CD14-positive monocyte (primary cell): ENCODE results near the gene DAB2. TPM values are rescaled to one million over a fixed set of nuclear protein-coding genes. Genes with fewer than 3 reads are reported as not detected.

Experiments used
- DNase-seq, 3 donors: peaks; one replicate each; pipeline ENCODE4 v3.0.0-alpha.2; 2011 to 2022
- H2AFZ ChIP-seq: 2 replicates; pipeline ENCODE4 v1.6.0; 2012; ENCODE audit warnings: mild to moderate bottlenecking, low read depth, low read length, inconsistent platforms; ENCODE audit not compliant: insufficient read depth, poor library complexity, severe bottlenecking
- H3K27ac ChIP-seq, 2 donors: 1 replicate in 1 of 2; 2 replicates in 1 of 2; pipeline ENCODE4 v1.5.1; 2012 to 2013; ENCODE audit warnings: low read length in 2 of 2, control low read depth in 1 of 2, inconsistent platforms in 1 of 2, low read depth in 1 of 2, mild to moderate bottlenecking in 1 of 2
- H3K27me3 ChIP-seq, 2 donors: one replicate each; pipeline versions ENCODE4 v1.6.0 to v1.6.1; 2011 to 2013; ENCODE audit warnings: low read length in 2 of 2; ENCODE audit not compliant: control insufficient read depth in 2 of 2, insufficient read depth in 2 of 2
- H3K36me3 ChIP-seq, 2 donors: replicated peaks in 1 of 2; 1 replicate in 1 of 2; 2 replicates in 1 of 2; pipeline versions ENCODE4 v1.5.1 to v1.6.1; 2012 to 2013; ENCODE audit warnings: low read length in 2 of 2, control low read depth in 1 of 2, inconsistent platforms in 1 of 2, mild to moderate bottlenecking in 1 of 2; ENCODE audit not compliant: insufficient read depth in 2 of 2, control insufficient read depth in 1 of 2
- H3K4me1 ChIP-seq, 2 donors: 1 replicate in 1 of 2; 2 replicates in 1 of 2; pipeline versions ENCODE4 v1.5.1 to v1.6.1; 2012 to 2013; ENCODE audit warnings: low read length in 2 of 2, control low read depth in 1 of 2, inconsistent platforms in 1 of 2, mild to moderate bottlenecking in 1 of 2, moderate library complexity in 1 of 2; ENCODE audit not compliant: insufficient read depth in 2 of 2, control insufficient read depth in 1 of 2
- H3K4me2 ChIP-seq: replicated peaks from 2 replicates; pipeline ENCODE3; 2012; ENCODE audit warnings: low read length, moderate library complexity, mild to moderate bottlenecking; ENCODE audit not compliant: poor library complexity, severe bottlenecking; ENCODE audit errors: extremely low read depth
- H3K4me3 ChIP-seq, 3 experiments: fragments of 200-600 bp in 1 of 3; sonication (generic) in 1 of 3; replicated peaks in 1 of 3; 1 replicate in 2 of 3; 2 replicates in 1 of 3; pipeline ENCODE4 v1.5.1; 2011 to 2013; ENCODE audit warnings: low read length in 3 of 3, mild to moderate bottlenecking in 3 of 3, control low read depth in 2 of 3, low read depth in 2 of 3, inconsistent platforms in 1 of 3, moderate library complexity in 1 of 3
- H3K79me2 ChIP-seq: 2 replicates; pipeline ENCODE4 v1.6.0; 2012; ENCODE audit warnings: mild to moderate bottlenecking, control low read depth, inconsistent platforms, low read length, moderate library complexity; ENCODE audit not compliant: insufficient read depth
- H3K9ac ChIP-seq: 2 replicates; pipeline ENCODE4 v1.6.0; 2017; ENCODE audit warnings: low read length, mild to moderate bottlenecking; ENCODE audit not compliant: insufficient read depth, poor library complexity, severe bottlenecking
- H3K9me3 ChIP-seq, 2 donors: replicated peaks in 1 of 2; 1 replicate in 1 of 2; 2 replicates in 1 of 2; pipeline versions ENCODE4 v1.5.1 to v1.6.1; 2012 to 2013; ENCODE audit warnings: low read length in 2 of 2, control low read depth in 1 of 2; ENCODE audit not compliant: control insufficient read depth in 1 of 2, insufficient read depth in 1 of 2
- H4K20me1 ChIP-seq: 2 replicates; pipeline ENCODE4 v1.6.0; 2012; ENCODE audit warnings: mild to moderate bottlenecking, low read length, control low read depth, moderate library complexity; ENCODE audit not compliant: insufficient read depth
- H3K27ac Mint-ChIP-seq, 7 donors: one replicate each; pipeline ENCODE4 v1.8.0; 2020; ENCODE audit warnings: mild to moderate bottlenecking in 7 of 7, mixed read lengths in 7 of 7, moderate library complexity in 6 of 7, inconsistent platforms in 2 of 7
- H3K27me3 Mint-ChIP-seq, 3 donors: one replicate each; pipeline ENCODE4 v1.8.0; 2021 to 2022; ENCODE audit warnings: low read depth in 3 of 3, mild to moderate bottlenecking in 3 of 3, mixed read lengths in 3 of 3, moderate library complexity in 3 of 3, inconsistent platforms in 1 of 3
- H3K36me3 Mint-ChIP-seq, 2 donors: one replicate each; pipeline ENCODE4 v1.8.0; 2020; ENCODE audit warnings: mixed read lengths in 2 of 2, inconsistent platforms in 1 of 2, mild to moderate bottlenecking in 1 of 2
- H3K4me1 Mint-ChIP-seq: one replicate; pipeline ENCODE4 v1.8.0; 2020; ENCODE audit warnings: mild to moderate bottlenecking, mixed read lengths
- H3K4me3 Mint-ChIP-seq, 2 donors: one replicate each; pipeline ENCODE4 v1.8.0; 2020; ENCODE audit warnings: mild to moderate bottlenecking in 2 of 2, mixed read lengths in 2 of 2, moderate library complexity in 1 of 2
- H3K9me3 Mint-ChIP-seq, 7 donors: one replicate each; pipeline ENCODE4 v1.8.0; 2020 to 2022; ENCODE audit warnings: mixed read lengths in 7 of 7, mild to moderate bottlenecking in 6 of 7, moderate library complexity in 6 of 7, inconsistent platforms in 2 of 7
- CTCF ChIP-seq: fragments of 200-600 bp; IDR thresholded peaks from one replicate; pipeline ENCODE4 v1.8.0; 2022; ENCODE audit warnings: antibody characterized with exemption, mild to moderate bottlenecking
- WGBS: methylation state at CpG from one replicate; pipeline ENCODE4 v1.1.5; 2013; ENCODE audit warnings: missing lambda C conversion rate; ENCODE audit not compliant: insufficient coverage; 5-methylcytosine and 5-hydroxymethylcytosine counted together
- intact Hi-C, 2 donors: fragments of 100-400 bp; cut with micrococcal nuclease; formaldehyde crosslinking; loops; one replicate each; pipeline versions ENCODE4 v1.15.0 to v1.15.1; 2023
- polyA plus RNA-seq, 3 donors: library from polyadenylated mRNA; depleted of rRNA in 1 of 3; unstranded in 2 of 3; stranded (reverse) in 1 of 3; fragments of 300-500 nt in 2 of 3; fragments of >200 nt in 1 of 3; fragmentation: Illumina TruSeq in 2 of 3; gene quantifications; 1 replicate in 2 of 3; 2 replicates in 1 of 3; pipeline ENCODE4 v1.2.3, GENCODE V29; 2012 to 2021

The DAB2 gene
- polyA plus RNA-seq, 3 donors: 0.98 to 4.8 (median 3.0) TPM

- H3K4me1 Mint-ChIP-seq: peaks cover under 1% of the 10 kb centered on the region
- H3K27me3 ChIP-seq: no peaks in the 10 kb centered on the region
- no peak overlapping the region for H3K9ac ChIP-seq
- H3K4me2 ChIP-seq: no peak overlapping the region
- no peak overlapping the region for H3K4me3 ChIP-seq
- no peaks in the 10 kb centered on the region for H3K4me1 ChIP-seq
- no peak overlapping the region for H3K27ac Mint-ChIP-seq
- H3K27me3 Mint-ChIP-seq: peaks cover 0 to 1% (median 0%) of the 10 kb centered on the region in 3 donors
- intact Hi-C loops: no loop called here
- no peak for DNase-seq
- no peaks in the 10 kb centered on the region for H3K36me3 ChIP-seq
- TF ChIP-seq CTCF: no peak
- no peaks in the 10 kb centered on the region for H3K9me3 Mint-ChIP-seq
- no peaks in the 10 kb centered on the region for H3K9me3 ChIP-seq
- no peak overlapping the region for H3K4me3 Mint-ChIP-seq
- no peaks in the 10 kb centered on the region for H4K20me1 ChIP-seq
- H3K79me2 ChIP-seq: no peaks in the 10 kb centered on the region
- no peak overlapping the region for H2AFZ ChIP-seq
- no CpG with 5 or more reads among the region's 2 CpGs for WGBS
- H3K36me3 Mint-ChIP-seq: peaks cover 6 to 10% of the 10 kb centered on the region in 2 donors
- no peak overlapping the region for H3K27ac ChIP-seq
These were observed 37.5 kb downstream of the DAB2 start for GRCh38 chr5:39387293-39387692.

- no peaks in the 10 kb centered on the region for H4K20me1 ChIP-seq
- H3K27ac ChIP-seq: no peak overlapping the region
- Mint-ChIP-seq H3K27me3 (peaks cover 0 to 1% (median 0%) of the 10 kb centered on the region in 3 donors), H3K4me3 (no peak overlapping the region), H3K9me3 (no peaks in the 10 kb centered on the region), H3K36me3 (peaks cover 5 to 9% of the 10 kb centered on the region in 2 donors), H3K27ac (no peak overlapping the region), H3K4me1 (peaks cover 3% of the 10 kb centered on the region)
- no peak for TF ChIP-seq CTCF
- H3K79me2 ChIP-seq: no peaks in the 10 kb centered on the region
- H3K4me2 ChIP-seq: no peak overlapping the region
- WGBS: no CpG with 5 or more reads among the region's 1 CpG
- intact Hi-C loops: no loop called here
- no peak overlapping the region for H2AFZ ChIP-seq
- no peaks in the 10 kb centered on the region for H3K9me3 ChIP-seq
- H3K36me3 ChIP-seq: no peaks in the 10 kb centered on the region
- H3K4me1 ChIP-seq: no peaks in the 10 kb centered on the region
- H3K4me3 ChIP-seq: no peak overlapping the region
- no peak for DNase-seq
- no peak overlapping the region for H3K9ac ChIP-seq
- H3K27me3 ChIP-seq: no peaks in the 10 kb centered on the region
These were observed 40.5 kb downstream of the DAB2 start for GRCh38 chr5:39384271-39384670.
